Amygdala (tissue), 56 donors: ENCODE data around the gene BDKRB2.
A peak's percentile ranks its signal among the peaks of the same experiment; 100 is the strongest.
"Not testable (repeated sequence)": the region's sequence is repeated elsewhere in the genome, so short reads cannot be mapped to it uniquely, and the experiment has no call there.

Experiments used
- DNase-seq, 56 donors: peaks; one replicate each; lab custom pipeline; 2025; lab: John Stamatoyannopoulos, UW

The BDKRB2 gene

DNA sequence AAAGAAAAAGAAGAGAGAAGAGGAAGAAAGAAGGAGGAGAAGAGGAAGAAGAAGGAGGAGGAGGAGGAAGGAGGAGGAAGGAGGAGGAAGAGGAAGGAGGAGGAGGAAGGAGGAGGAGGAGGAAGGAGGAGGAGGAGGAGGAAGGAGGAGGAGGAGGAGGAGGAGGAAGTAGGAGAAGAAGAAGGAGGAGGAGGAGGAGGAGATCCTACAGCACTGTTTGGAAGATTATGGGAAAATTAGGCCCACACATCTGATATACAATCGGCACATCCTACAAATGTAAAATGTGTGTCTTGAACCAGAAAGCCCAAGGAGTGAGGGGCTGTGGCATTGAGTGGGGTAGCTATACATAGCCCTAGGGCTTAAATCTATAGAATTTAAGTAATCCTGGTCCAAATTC lies 12.0 kb downstream of the BDKRB2 start:
- no peak for DNase-seq

DNA sequence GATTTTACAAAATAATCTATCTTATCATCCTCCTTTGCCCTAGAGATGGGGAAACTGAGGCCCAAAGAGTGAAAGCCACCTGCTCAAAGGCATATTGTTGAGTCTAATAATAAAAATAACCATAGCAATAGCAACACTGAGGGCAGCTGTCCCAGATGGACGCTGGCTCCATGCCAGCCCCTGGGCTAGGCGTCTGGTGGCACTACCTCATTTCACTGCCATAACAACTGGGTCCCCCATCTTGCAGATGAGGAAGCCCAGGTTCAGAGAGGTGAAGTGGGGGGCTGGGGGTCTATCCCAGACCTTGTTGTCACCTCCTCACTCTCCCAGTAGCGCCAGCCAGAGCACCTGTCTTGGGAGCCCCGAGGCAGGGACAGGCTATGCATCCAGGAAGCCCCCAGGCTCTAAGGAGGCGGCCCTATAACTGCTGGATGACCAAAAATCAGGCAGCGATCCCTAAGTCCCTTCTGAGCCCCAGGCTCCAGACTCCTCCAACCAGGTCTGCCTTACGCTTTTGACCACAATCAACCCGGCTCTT lies 12.8 kb downstream of the BDKRB2 start:
- peak in 2 of 56 donors; percentile 13 to 18 for DNase-seq

DNA sequence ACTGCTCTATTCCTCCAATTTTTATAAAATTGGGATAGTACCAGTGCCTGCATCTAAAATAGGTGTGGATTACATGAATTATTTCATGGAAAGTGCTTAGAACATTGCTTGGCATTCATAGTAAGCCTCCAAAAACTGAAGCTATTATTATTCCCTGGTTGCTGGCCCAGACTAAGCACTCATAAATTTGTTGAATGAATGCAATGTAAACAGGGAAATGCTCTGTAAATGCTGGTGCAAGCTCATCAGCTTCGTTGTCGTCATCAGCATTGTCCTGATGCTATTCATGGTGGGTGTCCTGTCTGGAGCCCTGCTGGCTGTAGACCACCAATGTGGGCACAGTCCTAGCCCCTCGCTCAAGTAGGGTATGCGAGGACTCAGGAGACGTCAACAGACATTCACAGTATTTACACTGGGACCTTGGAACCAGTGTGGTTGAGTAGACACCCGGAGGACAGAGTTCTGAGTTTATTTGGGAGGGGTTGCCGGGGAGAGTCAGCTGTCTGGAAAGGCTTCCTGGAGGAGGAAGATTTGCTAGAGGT lies 16.5 kb downstream of the BDKRB2 start:
- no peak for DNase-seq

DNA sequence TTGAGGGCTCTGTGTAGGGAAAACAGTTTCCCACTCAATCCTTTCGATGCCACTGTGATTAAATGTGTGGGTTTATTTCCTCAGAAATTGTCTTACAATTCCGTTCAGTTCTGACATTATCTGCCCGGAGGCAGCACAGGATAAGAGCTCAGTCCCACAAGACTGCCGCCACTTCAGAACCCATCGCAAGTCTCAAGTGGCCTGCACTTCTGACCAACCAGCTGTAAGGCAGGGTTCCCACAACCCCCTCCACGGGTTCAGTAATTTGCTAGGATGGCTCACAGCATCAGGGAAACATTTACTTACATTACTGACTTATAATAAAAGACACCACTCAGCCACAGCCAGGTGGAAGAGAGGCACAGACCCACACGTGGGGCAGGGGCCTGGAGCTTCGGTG lies 17.2 kb downstream of the BDKRB2 start:
- DNase-seq = no peak

- no peak for DNase-seq
Measured at GRCh38 chr14:96224480-96225096, 19.9 kb downstream of the BDKRB2 start.

GRCh38 chr14:96225213-96225612 lies 20.6 kb downstream of the BDKRB2 start:
- DNase-seq = no peak

DNA sequence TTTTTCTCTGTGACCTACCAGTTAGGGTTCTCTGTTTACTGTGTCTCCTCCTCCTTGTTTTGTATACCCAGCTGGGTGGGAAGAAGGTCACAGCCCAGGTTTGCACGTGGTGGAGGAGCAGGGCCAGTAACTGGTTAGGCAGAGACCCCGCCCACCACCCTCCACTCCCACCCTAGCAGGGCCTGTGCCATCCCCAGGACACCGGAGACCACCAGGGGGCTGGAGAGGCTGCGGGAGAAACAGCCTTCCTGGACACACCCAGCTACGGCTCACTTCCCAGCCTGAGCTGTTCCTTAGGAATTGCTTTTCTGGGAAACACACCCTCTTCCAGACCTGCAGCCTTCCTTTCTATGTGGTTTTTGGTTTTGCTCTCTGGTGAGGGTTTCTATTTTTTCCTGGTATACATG lies 21.1 kb downstream of the BDKRB2 start:
- no peak for DNase-seq

- no peak for DNase-seq
Measured at GRCh38 chr14:96227428-96227827, 22.8 kb downstream of the BDKRB2 start.

DNA sequence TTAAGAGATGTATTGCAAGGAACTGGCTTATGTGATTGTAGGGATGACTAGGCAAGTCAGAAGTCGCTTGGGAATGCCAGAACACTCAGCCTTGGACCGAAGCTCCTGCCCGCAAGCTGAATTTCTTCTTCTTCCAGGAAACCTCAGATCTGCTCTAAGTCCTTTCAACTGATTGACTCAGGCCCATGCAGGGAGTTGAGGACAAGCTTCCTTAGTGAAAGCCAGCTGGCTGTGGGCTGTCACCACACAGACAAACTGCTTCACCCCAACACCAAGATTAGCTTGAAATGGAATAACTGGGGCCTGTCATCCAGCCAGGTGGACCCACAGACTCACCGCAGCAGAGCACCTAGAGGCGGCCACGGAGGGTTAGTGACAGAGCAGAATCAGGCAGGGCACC lies 24.7 kb downstream of the BDKRB2 start:
- no peak for DNase-seq

GRCh38 chr14:96231056-96231455 lies 26.4 kb downstream of the BDKRB2 start:
- no peak for DNase-seq

GRCh38 chr14:96231526-96232130 lies 27.0 kb downstream of the BDKRB2 start:
- DNase-seq = no peak

DNA sequence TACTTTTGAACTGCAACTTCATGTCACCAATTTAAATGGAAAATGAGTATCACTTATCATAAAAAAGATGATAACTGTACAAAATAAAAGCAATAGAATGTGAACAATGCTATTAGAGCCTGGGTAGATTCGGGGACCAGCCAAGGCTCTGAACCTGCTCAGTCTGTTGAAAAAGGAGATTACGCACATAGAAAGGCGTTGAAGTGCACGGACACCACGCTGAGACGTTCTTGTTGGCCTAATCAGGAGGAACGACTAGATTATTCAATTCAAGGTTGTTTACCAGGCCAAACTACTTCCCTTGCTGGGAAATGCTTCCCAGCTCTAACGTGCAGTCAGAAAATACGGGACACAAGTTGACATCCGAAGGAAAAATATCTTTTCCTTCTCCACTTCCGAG lies 27.9 kb downstream of the BDKRB2 start:
- no peak for DNase-seq

DNA sequence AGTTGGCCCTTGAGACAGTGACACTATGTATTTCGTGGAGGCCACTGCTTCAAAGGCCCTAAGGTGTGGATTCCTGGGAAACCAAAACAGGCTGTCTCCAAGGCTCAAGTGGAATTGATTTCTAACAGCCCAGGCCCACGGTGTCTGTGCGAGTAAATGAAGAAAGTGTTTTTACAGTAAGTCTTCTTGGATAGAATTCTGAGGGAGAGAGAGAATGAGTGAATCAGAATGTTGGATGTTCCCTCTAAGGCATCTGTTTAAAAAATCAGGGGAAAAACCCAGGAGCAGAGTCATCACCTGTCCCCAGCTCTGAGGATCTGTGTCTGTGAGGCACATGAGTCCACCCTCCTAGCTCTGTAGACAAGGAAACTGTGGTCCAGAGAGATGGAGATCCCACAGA lies 29.0 kb downstream of the BDKRB2 start:
- DNase-seq = no peak

GRCh38 chr14:96235426-96235825 lies 30.8 kb downstream of the BDKRB2 start:
- no peak for DNase-seq

GRCh38 chr14:96237641-96238040 lies 33.0 kb downstream of the BDKRB2 start:
- DNase-seq = no peak

GRCh38 chr14:96238676-96239265 lies 34.1 kb downstream of the BDKRB2 start:
- DNase-seq = no peak

- no peak for DNase-seq
Measured at GRCh38 chr14:96239711-96240141, 35.1 kb downstream of the BDKRB2 start.

- no peak for DNase-seq
Measured at GRCh38 chr14:96240641-96241040, 36.0 kb downstream of the BDKRB2 start.

DNA sequence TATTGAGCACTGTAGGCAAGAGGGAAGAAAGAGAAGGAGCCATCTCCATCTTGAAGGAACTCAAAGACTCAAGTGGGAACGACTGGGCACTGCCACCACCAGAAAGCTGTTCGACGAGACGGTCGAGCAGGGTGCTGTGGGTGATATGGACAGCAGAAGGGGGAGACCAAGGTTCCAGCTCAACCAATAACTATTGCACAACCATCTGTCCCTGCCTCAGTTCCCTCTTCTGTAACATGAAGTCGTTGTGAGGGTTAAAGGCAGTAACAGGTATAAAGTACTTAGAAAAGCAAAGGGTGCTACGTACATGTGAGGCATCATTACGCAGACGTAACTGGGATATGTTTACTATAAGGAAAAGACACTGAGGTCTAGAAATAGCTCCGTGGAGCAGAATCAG lies 37.5 kb downstream of the BDKRB2 start:
- no peak for DNase-seq

GRCh38 chr14:96243785-96244184 lies 39.1 kb downstream of the BDKRB2 start:
- DNase-seq = peak in 13 of 56 donors; percentile 3 to 48 (median 17)

DNA sequence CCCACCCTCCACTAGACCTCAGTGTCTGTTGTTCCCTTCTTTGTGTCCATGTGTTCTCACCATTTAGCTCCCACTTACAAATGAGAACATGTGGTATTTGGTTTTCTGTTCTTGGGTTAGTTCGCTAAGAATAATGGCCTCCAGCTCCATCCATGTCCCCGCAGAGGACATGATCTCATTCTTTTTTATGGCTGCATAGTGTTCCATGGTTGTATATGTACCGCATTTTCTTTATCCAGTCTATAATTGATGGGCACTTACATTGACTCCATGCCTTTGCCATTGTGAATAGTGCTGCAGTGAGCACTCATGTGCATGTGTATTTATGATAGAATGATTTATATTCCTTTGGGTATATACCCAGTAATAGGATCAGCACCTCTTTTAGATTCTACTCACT lies 40.4 kb downstream of the BDKRB2 start:
- not testable (repeated sequence) for DNase-seq
